Measurements from ENCODE around the gene MBD3L1. TPM values are rescaled to one million over a fixed set of nuclear protein-coding genes. Genes with fewer than 3 reads are reported as not detected.

Gene MBD3L1
- total RNA-seq, 1 experiment from 2014 or later, result not detected

DNA sequence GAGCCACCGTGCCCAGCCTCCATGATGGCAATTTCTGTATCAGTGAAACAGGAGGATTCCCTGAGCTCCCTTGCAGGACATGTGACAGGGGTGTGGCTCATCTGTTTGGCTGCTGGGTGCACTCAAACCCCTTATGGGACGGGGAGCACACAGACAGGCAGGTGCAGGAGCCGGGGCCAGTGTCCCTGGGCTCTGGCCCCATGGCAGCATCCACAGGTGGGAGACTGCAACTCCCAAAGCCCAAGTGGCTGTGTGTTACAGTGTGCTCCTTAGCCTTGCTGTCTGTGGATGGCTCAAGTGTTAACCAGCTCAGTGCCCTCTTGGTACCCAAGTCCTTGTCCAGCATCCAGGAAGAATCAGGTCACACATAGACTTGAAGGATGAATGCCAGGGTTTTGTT is 14.6 kb downstream of the MBD3L1 start:
- H3K27me3 Mint-ChIP-seq (ENCODE audit: unreplicated experiment), result no peaks in the 10 kb centered on the region
- peaks cover 8% of the 10 kb centered on the region for H3K9me3 Mint-ChIP-seq (ENCODE audit: low read depth, unreplicated experiment)
- no peak overlapping the region for H3K4me3 Mint-ChIP-seq (ENCODE audit: low read depth, unreplicated experiment)
- no TSS peak for BruUV-seq (replicated peaks)
- intact Hi-C loops (cut with micrococcal nuclease; ENCODE audit: unreplicated experiment), result no loop called here
- no peaks in the 10 kb centered on the region for H3K36me3 Mint-ChIP-seq (ENCODE audit: insufficient read depth, unreplicated experiment)
- CTCF ChIA-PET, result no interaction called here
- no peak overlapping the region for H3K27ac Mint-ChIP-seq (ENCODE audit: unreplicated experiment)
- TF ChIP-seq CTCF (IDR thresholded peaks at IDR 0.05; ENCODE audit: unreplicated experiment), result no peak
- no peaks in the 10 kb centered on the region for H3K4me1 Mint-ChIP-seq (ENCODE audit: low read depth, unreplicated experiment)
- no peak for DNase-seq

GRCh38 chr19:8849232-8849631 is 17.1 kb downstream of the MBD3L1 start:
- Mint-ChIP-seq H3K27ac (ENCODE audit: unreplicated experiment) (no peak overlapping the region), H3K4me3 (ENCODE audit: low read depth, unreplicated experiment) (no peak overlapping the region), H3K4me1 (ENCODE audit: low read depth, unreplicated experiment) (no peaks in the 10 kb centered on the region), H3K36me3 (ENCODE audit: insufficient read depth, unreplicated experiment) (no peaks in the 10 kb centered on the region), H3K9me3 (ENCODE audit: low read depth, unreplicated experiment) (peaks cover 8% of the 10 kb centered on the region), H3K27me3 (ENCODE audit: unreplicated experiment) (no peaks in the 10 kb centered on the region)
- intact Hi-C loops (cut with micrococcal nuclease; ENCODE audit: unreplicated experiment), result no loop called here
- no peak for DNase-seq
- BruUV-seq (replicated peaks), result no TSS peak
- TF ChIP-seq CTCF (IDR thresholded peaks at IDR 0.05; ENCODE audit: unreplicated experiment), result no peak
- CTCF ChIA-PET, result no interaction called here

DNA sequence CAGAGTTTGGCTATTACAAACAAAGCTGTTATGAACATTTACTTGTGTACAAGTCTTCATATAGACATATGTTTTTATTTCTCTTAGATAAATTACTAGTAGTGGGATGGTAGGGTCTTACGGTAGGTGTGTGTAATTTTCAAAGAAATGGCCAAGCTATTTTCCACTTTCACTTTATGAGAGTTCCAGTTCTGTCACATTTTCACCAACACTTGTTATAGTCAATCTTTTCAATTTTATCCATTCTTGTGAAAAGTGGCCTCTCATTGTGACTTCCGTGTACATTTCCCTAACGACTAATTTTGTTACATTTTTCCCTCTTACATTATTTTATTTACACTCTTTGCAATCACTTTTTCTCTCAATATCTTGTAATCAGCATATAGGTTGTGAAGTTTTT is 18.3 kb downstream of the MBD3L1 start:
- no TSS peak for BruUV-seq (replicated peaks)
- no peak for TF ChIP-seq CTCF (IDR thresholded peaks at IDR 0.05; ENCODE audit: unreplicated experiment)
- Mint-ChIP-seq H3K9me3 (ENCODE audit: low read depth, unreplicated experiment) (peaks cover 8% of the 10 kb centered on the region), H3K4me3 (ENCODE audit: low read depth, unreplicated experiment) (no peak overlapping the region), H3K27me3 (ENCODE audit: unreplicated experiment) (no peaks in the 10 kb centered on the region), H3K4me1 (ENCODE audit: low read depth, unreplicated experiment) (no peaks in the 10 kb centered on the region), H3K36me3 (ENCODE audit: insufficient read depth, unreplicated experiment) (no peaks in the 10 kb centered on the region), H3K27ac (ENCODE audit: unreplicated experiment) (no peak overlapping the region)
- no peak for DNase-seq
- intact Hi-C loops (cut with micrococcal nuclease; ENCODE audit: unreplicated experiment), result no loop called here
- CTCF ChIA-PET, result no interaction called here

- H3K27ac Mint-ChIP-seq (ENCODE audit: unreplicated experiment), result no peak overlapping the region
- no peaks in the 10 kb centered on the region for H3K9me3 Mint-ChIP-seq (ENCODE audit: low read depth, unreplicated experiment)
- CTCF ChIA-PET, result interaction anchor here (0.7 kb wide), 1 partner anchor 36 kb away, joined by 3 read pairs; no protein-coding TSS in a partner anchor
- intact Hi-C loops (cut with micrococcal nuclease; ENCODE audit: unreplicated experiment), result no loop called here
- no peaks in the 10 kb centered on the region for H3K4me1 Mint-ChIP-seq (ENCODE audit: low read depth, unreplicated experiment)
- DNase-seq, result no peak
- no peak for TF ChIP-seq CTCF (IDR thresholded peaks at IDR 0.05; ENCODE audit: unreplicated experiment)
- no TSS peak for BruUV-seq (replicated peaks)
- no peak overlapping the region for H3K4me3 Mint-ChIP-seq (ENCODE audit: low read depth, unreplicated experiment)
- H3K27me3 Mint-ChIP-seq (ENCODE audit: unreplicated experiment), result no peaks in the 10 kb centered on the region
- H3K36me3 Mint-ChIP-seq (ENCODE audit: insufficient read depth, unreplicated experiment), result no peaks in the 10 kb centered on the region
These were observed 26.1 kb downstream of the MBD3L1 start for GRCh38 chr19:8858260-8858659.
